NCI-H2081 (cell line): ENCODE data around the gene ATP9B.
A peak's percentile ranks its signal among the peaks of the same experiment; 100 is the strongest.

ENCODE experiments used
- DNase-seq, 2 experiments: peaks; one replicate each; lab custom pipeline; 2025; lab: John Stamatoyannopoulos, UW

The ATP9B gene

GRCh38 chr18:79380816-79381806 lies 311.9 kb downstream of the ATP9B start:
- DNase-seq: peak; percentile 20 to 44

- no peak for DNase-seq
These were observed 312.7 kb downstream of the ATP9B start for GRCh38 chr18:79381811-79382311.

- no peak for DNase-seq
These were observed 313.6 kb downstream of the ATP9B start for GRCh38 chr18:79382681-79383387.

GRCh38 chr18:79383388-79384056 lies 314.3 kb downstream of the ATP9B start:
- DNase-seq: no peak

DNA sequence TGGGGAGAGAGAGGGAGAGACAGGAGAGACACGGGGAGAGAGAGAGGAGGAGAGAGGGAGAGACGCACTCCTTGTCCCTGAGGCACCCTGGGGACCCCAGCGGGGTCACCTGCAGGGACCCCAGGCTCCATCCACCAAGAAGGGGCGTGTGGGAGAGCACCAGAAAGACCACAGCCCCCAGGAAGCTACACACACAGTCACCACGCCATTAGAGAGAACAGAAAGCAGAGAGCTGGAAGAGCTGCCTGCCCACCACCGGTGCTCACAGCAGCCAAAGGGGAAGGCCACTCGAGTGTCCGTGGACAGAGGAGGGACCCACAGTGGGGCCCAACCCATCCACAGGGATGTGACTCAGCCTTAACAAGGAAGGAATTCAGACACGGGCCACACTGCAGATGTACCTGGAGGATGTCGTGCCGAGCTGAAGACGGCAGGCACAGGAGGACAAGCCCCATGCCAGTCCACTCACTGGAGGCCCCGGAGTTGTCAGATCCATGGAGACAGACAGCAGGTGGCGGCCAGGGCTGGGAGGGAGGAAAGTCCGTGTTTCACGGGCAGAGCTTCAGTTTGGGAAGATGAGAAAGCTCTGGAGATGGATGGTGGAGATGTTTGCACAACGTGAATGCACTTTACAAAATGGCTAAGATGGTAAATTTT lies 315.1 kb downstream of the ATP9B start:
- no peak for DNase-seq

- DNase-seq: no peak
These were observed 315.6 kb downstream of the ATP9B start for GRCh38 chr18:79384834-79385233.

DNA sequence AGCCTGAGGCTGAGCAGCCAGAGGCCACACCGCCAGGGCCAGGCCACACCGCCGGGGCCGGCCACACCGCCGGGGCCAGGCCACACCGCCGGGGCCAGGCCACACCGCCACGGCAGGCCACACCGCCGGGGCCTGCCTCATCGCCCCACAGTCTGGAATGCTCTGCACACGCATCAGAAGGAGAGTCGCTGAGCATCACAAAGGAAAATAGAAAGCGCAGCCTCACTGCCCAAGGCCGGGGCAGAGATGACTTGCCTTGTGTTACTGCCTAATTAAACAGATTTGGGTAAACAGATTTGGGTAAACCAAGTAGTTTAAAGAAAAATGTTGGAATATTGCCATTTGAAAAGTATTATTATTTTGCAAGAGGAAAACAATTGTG lies 316.1 kb downstream of the ATP9B start:
- DNase-seq: no peak

DNA sequence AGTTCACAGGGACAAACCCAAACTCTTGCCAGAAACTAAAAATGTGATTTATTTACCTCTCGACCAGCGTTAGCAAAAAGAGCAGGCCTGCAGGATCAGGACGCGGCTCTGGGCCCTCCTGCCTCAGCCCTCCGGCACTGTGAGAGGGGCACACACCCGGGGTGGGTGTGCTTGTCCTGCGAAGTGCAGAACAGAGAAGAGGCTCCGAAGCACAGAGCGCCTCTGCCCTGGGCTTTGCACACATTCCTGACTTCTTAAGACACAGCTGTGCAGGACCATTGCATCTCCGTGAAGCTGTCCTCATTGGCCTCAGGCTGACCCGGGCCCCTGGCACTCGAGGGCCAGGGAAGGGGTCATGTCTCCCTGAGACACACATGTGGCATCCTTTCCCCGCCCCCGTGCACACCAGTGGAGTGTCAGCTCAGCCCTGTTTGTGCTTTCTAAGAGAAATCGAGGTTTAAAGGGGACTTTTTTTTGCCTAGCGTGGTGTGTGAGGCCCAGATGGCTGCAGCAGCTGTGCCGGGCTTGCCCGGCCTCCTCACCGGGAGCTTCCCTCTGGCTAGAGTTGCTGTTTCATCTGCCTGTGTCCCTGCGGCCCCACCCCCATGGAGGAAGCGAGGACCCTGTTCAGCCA lies 316.6 kb downstream of the ATP9B start:
- DNase-seq: no peak

DNA sequence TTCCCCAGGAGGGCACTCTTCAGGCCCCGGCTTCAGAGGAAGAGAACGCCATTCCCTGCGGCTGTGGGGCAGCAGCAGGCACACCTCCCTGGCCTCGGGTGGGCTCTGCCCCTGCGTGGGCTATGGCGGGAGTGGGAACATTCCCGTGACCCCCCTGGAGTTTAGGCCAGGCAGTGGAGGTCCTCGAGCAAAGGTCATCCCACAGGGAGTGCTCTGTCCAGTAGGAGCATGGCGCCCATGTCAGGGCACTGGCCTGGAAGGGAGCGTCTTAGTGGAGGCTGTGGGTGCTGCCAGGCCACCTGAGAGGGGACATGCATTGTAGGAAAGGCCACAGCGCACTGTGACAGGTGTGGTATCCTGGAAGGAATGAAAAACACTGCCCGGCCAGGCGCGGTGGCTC lies 317.4 kb downstream of the ATP9B start:
- no peak for DNase-seq

- no peak for DNase-seq
These were observed 318.0 kb downstream of the ATP9B start for GRCh38 chr18:79387214-79387613.

DNA sequence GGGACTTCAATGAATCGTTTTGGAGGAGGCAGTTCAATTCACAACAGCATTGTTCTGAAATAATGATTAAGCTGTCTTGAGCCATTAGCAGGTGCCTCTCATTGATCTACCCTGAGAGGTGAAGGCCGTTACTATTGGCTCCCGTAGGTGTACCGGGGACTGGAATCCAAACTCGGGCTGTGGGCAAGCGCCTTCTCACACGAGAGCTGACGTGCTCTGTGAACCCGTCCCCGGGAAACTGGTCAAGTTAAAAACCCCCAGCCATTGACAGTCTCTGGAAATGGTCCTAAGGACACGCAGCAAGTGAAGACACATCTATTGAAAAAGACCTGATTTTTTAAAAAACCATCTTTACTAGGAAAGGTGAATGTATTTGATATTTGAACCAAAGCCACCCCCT lies 318.4 kb downstream of the ATP9B start:
- DNase-seq: no peak

GRCh38 chr18:79388043-79388442 lies 318.8 kb downstream of the ATP9B start:
- no peak for DNase-seq

DNA sequence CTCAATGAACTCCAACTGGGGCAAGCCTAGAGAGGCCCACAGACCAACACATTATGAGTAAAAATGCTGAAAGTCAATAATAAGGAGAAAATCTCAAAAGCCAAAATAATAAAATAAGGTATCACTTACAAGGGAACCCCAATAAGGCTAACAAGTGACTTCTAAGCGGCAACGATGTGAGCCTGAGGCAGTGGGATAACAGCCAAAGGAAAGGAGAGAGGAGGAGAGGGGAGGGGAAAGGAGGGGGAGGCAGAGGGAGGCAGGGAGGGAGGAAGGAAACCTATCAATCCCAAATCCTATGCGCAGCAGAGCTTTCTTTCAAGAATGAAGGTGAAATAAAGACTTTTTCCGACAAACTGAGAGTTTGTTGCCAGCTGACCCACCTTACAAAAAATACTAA lies 320.5 kb downstream of the ATP9B start:
- DNase-seq: no peak

DNA sequence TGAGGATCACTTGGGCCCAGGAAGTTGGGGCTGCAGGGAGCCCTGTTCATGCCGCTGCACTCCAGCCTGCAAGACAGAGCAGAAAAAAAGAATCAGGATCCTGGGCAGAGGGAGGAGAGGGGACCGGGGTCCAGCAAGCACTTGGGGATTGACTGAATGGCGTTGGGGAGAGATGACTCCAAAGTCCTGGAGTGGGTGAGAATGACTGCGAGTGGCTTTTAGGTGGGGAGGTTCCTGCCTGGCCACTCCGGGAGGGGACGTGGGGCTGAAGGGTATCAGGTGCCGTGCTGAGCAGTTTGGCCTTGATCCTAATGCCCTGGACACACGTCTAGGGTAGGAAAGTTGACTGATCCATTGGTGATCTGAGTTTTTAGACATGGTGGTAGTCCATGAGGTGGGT lies 323.0 kb downstream of the ATP9B start:
- no peak for DNase-seq

- peak in 1 of 2 experiments; percentile 26 for DNase-seq
These were observed 324.0 kb downstream of the ATP9B start for GRCh38 chr18:79393181-79393634.

- peak; percentile 77 to 86 for DNase-seq
These were observed 324.7 kb downstream of the ATP9B start for GRCh38 chr18:79393635-79394533.

DNA sequence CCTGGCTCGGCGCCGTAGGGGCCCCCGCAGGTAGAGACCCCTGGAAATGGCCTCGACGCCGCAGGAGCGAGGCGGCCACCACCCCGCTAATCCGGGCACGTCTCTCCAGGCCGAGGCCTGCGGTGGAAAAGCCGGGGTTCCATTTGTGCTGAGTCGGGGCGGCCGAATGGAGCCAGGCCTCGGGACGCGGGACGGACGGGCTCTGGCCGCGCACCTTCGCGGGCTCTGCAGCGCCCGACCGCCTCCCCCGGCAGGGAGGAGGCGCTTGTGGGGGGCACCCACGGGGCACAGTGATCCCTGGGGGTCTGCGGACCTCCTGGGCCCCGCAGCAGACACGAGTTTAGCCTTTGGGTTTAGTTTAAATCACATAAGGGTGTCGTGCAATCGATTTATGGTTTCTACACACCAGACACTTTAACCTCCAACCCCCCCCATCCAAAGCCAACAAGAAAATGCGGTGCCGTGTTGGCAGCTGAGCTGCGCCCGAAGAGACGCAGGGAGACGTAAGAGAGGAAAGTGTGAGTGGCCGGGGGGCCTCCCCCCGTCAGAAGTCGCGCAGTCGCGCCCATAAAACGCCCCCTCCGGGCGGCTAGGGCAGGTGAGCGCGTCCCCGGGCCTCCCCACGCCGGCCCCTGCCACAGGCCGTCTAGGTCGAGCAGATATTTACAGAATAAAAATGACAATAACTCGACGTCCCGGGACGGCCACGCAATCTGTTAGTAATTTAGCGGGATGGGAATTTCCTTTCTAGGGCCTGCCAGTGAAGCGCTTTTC lies 325.5 kb downstream of the ATP9B start:
- peak in 1 of 2 experiments; percentile 9 for DNase-seq

- no peak for DNase-seq
These were observed 326.1 kb downstream of the ATP9B start for GRCh38 chr18:79395308-79395640.

- peak; percentile 19 to 28 for DNase-seq
These were observed 326.7 kb downstream of the ATP9B start, which contains the start of gene NFATC1 for GRCh38 chr18:79395761-79396404. Gene NFATC1, plus strand, starts transcription at chr18:79395930. Its CDS starts 295 bp downstream, at chr18:79396225.
